ENCODE data around the gene TRRAP.

Gene TRRAP

DNA sequence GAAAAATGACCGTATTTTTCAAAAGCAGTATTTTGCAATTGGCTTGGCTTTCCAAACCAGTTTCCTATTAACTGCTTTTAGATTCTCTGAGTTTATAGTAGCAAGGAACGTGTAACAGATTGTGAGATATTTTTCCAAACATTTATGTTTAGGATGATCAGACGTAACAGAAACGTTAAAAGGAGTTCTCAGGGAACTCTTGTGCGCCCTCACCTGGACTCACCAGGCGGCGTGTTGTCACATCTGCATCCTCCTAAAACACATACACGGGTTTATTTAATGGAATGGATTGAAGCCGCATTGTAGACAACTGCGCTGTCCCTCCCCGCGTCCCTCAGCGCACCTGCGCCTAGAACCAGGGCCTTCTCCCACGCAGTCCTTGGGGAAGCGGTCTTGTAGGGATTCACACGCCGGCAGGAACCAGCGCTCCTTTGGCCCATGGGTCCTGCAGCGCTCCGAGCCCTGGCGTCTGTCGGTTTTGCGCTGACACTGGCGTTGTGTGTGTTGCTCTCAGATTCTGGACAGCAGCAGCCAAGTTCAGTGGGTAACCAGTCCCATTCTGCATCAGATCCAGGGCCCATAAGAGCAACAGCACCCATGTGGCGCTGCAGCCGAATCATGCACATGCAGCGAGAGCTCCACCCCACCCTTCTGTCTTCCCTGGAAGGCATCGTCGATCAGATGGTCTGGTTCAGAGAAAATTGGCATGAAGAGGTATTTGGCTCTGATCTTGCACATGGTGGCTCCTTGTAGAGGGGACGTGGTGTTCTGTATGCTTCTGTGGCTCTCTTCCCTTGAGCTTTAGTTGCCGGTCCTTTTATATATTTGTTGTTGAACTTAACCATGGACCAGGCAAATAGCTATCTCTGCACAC lies 114.9 kb downstream of the TRRAP start:
- DNase-seq: no peak

GRCh38 chr7:98994046-98994944 lies 116.0 kb downstream of the TRRAP start:
- no peak for DNase-seq

GRCh38 chr7:98995111-98995510 lies 116.8 kb downstream of the TRRAP start:
- no peak for DNase-seq

GRCh38 chr7:98995523-98996149 lies 117.3 kb downstream of the TRRAP start:
- no peak for DNase-seq

DNA sequence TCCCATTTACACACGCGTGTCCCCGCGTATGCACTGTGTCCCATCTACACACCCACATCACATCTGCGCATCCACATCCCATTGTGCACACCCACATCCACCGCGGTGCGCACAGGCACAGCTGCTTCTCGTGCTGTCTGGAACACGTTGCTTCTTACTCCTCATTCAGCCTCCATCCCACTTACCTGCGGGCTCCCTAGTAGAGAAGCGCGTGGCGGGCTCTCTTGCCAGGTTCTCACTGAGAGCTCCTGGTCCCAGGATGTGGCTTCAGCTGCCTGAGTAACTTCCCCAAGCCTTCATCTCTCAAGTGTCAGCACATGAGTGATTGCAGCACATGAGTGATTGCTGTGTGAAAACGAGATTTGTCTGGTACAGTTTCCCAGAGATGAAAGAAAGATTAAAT lies 117.8 kb downstream of the TRRAP start:
- no peak for DNase-seq

DNA sequence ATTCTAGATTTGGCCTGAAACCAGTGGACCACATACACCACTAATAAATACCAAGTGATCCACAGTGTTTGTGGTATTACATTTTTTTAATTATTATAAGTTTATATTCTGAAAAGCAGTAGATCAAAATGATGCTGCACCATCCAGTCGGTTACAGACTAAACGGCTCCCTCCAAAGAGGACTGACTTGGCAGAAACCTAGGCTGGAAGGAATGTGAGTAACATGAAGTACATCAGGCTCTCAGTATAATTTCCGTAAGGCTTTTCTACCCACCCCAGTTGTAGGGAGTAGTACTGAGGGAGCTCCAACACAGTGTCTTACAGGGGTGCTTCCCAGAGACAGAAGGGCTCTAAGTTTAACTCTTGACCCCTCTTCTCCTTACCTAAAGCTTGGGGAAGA lies 119.5 kb downstream of the TRRAP start:
- no peak for DNase-seq

DNA sequence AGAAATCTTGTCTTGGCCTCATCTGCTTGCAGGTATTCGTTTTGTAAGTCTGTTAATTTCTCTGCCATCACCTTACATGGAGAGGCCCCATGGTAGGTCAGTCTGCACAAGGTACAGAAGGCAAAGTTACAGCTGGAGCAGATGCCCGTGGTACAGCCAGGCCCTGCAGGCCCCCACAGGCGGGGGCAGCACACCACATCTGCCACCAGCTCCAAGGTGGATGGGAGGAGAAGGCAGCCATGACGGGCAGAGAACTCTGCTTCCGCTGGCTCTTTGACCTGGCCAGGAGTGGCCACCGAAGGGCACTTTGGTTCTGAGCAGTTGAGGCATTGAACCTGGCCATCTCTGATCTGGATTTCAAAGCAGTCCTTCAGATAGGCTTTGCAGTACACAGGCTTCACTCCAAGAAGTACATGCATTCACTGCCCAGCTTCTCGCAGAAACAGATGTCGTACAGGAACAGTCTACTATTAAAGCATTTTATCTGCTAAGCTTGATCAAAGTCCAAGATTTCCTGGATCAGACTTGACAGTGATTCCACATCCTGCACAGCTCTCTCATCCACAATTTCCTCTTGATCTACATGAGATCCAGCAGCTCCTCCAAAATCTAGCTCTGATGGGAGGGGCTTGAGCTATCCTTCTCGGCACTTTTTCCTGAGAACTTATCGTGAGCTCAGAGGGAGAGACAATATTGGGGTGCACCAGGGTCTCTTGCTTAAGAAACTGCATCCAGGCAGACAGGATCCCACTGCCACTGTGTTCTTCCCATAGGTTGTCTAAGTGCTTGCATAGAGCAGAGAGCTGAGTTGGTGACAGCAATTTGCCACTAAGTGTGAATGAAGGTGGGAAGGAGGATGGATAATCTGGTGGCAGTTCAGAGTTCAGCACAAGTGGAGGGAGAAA lies 120.7 kb downstream of the TRRAP start:
- no peak for DNase-seq

- DNase-seq: no peak
These were observed 122.0 kb downstream of the TRRAP start for GRCh38 chr7:99000196-99000903.

DNA sequence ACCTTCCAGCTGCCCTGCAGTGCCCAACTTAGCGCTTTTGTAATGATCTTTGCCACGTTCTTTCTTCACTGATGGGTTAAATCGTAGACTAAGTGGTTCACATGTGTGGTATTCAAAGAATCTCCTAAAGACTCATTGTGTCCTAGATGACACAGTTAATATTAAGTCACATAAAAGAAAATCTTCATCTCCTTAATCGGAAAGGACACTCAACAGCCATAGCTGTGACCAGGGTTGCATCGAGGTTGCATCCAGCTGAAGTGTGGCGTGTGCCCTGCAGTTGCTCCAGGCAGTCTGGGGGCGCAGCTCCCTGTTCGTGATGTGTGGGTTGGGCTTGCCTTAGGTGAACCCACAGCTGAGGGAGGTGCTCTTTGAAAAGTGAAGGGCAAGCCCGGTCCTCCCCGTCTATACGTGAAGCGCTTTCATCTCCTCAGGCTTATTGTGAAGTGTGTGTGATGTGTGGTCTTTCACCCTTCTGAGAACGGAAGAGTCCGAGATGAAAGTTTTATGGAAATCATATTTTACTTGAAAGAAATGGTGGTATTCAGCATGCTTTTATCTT lies 122.7 kb downstream of the TRRAP start:
- no peak for DNase-seq

- DNase-seq: no peak
These were observed 123.3 kb downstream of the TRRAP start for GRCh38 chr7:99001482-99002147.

GRCh38 chr7:99002148-99002826 lies 124.0 kb downstream of the TRRAP start:
- DNase-seq: no peak

GRCh38 chr7:99002827-99003212 lies 124.5 kb downstream of the TRRAP start:
- DNase-seq: no peak

DNA sequence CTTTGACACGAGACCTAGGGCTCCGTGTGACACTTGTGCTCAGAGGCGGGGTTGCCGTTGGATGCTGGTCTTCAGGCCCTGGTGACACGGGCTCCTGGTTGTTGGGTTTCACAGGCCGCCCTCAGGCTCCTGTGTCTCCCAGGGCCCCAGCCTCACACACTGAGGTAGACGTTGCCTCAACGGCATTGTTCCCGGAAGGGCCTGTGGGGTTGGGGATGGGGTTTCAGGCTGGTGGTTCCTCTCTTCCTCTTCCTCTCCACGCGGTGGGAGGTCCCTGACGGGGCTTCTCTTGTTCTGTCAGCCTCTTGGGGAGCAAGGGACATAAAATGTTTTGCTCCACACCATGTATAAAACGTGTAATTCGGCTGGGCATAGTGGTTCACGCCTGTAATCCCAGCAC lies 125.1 kb downstream of the TRRAP start:
- no peak for DNase-seq

DNA sequence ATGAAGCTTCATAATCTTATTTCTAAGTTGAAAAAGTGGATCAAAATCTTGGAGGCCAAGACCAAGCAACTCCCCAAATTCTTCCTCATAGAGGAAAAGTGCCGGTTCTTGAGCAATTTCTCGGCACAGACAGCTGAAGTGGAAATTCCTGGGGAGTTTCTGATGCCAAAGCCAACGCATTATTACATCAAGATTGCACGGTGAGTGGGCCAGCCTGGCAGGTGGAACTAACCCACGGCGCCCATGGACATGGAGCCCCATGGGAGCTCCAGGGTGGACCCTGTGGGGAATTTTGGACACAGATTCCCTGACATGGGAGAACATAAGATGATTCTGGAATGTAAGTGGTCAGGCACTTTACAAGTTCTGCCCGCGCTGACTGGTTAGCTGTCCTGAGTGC lies 125.9 kb downstream of the TRRAP start:
- no peak for DNase-seq

DNA sequence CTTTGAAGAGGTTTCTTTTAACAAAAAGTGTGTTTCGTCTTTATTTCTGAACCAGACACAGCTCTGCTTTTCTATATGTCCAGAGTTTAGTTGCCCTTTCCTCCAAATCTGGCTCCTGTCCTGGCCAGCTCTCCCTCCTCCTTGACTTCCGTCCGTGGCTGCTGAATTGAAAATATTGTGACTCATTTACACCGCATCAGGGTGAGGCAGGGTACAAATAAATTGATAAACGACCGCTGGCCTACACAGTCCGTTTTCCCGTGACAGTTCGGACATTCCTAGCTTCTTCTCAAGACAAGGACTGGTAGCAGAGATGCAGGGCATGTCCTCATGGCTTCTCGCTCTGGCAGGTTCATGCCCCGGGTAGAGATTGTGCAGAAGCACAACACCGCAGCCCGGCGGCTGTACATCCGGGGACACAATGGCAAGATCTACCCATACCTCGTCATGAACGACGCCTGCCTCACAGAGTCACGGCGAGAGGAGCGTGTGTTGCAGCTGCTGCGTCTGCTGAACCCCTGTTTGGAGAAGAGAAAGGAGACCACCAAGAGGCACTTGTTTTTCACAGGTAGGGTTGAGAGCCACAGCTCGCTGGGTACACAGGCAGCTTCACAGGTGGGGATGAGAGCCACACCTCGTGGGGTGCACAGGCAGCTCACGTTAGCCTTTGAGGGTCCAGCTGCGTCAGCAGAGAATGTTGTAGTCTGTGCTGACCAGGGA lies 126.6 kb downstream of the TRRAP start:
- DNase-seq: no peak

DNA sequence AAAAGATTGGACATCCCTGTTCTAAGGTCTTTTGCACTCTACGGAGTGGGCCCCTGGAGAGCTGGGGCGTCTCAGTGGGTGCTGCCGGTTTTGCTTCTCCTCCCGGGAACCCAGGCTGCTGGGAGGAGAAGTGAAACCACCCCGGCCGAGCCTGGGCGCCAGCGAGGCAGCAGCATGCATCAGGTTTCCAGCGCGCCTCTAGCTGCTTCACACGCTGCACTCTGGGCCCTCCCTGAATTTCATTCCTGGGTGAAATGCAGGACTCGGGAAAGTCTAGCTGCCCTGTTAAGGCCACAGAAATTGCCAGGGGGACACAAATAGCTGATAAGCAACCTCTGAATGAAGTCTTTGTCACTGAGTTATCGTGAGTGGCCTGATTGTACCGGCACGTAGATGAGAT lies 127.4 kb downstream of the TRRAP start:
- DNase-seq: no peak

DNA sequence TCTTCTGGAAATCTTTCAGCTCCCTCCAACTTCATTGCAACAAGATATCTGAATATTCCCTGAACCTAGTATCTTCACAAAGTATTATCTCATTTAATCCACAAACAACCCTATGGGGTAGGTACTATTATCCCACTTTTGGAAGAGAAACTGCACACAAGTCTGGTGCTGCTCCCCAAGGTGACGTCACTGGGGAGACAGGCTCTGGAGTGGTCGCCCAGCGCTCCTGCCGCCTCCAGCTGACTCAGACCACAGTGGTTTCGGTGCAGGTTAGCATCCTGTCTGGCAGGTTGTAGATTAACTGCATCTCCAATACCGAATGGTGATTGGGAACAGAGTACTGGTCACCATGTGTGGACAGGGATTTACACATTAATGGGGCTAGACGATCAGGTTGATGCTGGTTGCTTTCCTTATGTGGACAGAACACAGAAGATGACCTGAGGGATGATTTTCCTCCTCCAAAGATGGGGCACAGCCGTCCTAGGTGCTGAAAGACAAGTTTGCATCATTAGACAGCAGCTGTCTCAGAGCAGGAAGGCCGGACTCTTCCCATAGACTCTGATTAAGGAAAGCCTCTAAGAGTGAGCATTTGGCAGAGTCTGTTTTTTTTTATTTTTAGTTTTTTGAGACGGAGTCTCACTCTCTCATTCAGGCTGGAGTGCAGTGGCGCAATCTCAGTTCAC lies 128.6 kb downstream of the TRRAP start:
- no peak for DNase-seq

GRCh38 chr7:99008181-99008631 lies 129.9 kb downstream of the TRRAP start:
- no peak for DNase-seq

All from HCEC 1CT (cell line).